GM21526 (cell line): ENCODE data around the gene BIK.

ENCODE experiments used
- ATAC-seq: cut with Tn5 transposase; IDR thresholded peaks from one replicate; pipeline ENCODE4 v1.9.1; 2021; ENCODE audit warnings: moderate library complexity; ENCODE audit not compliant: unreplicated experiment, low FRiP score

Gene BIK

GRCh38 chr22:43110444-43110926 lies at the start of gene BIK:
TSS of gene BIK (plus strand) at chr22:43110750. CDS start at chr22:43124023, 13,273 bp downstream.
- peak; percentile 36 for ATAC-seq

DNA sequence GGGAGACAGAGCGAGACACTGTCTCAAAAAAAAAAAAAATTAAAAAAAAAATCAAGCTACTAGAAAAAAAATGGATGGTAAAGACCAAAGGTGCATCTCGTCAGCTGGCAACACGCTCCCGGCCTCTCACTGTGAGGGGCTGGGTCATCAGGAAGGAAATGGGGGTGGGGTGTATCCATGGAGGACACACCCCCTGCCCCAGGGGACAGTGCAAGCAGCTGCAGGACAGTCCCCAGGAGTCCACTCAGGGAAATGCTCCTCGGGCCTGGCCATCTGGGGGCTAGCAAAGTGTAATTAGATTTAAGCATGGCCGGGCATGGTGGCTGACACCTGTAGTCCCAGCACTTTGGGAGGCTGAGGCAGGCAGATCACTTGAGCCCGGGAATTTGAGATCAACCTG lies 44.4 kb upstream of the BIK start:
- ATAC-seq, result no peak

DNA sequence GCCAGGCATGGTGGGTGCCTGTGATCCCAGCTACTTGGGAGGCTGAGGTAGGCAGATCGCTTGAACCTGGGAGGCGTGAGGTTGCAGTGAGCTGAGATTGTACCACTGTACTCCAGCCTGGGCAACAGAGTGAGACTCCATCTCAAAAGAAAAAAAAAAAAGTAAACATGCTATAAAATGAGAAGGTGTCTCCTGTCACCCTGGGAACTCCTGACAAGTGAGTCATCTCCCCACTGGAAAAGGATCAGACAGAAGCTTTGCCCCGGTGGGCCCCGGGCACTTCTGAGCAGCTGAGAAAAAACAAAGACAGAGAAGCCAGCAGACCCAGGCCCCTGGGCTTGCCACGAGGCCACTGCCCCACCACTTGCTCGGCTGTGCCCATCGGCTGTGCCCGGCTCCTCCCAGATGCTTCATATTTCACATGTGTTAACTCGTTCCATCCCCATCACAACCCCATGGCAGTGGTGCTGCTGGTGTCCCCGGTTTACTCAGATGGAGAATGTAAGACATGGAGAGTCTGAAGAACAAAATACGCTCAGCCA lies 43.6 kb upstream of the BIK start:
- ATAC-seq, result no peak

DNA sequence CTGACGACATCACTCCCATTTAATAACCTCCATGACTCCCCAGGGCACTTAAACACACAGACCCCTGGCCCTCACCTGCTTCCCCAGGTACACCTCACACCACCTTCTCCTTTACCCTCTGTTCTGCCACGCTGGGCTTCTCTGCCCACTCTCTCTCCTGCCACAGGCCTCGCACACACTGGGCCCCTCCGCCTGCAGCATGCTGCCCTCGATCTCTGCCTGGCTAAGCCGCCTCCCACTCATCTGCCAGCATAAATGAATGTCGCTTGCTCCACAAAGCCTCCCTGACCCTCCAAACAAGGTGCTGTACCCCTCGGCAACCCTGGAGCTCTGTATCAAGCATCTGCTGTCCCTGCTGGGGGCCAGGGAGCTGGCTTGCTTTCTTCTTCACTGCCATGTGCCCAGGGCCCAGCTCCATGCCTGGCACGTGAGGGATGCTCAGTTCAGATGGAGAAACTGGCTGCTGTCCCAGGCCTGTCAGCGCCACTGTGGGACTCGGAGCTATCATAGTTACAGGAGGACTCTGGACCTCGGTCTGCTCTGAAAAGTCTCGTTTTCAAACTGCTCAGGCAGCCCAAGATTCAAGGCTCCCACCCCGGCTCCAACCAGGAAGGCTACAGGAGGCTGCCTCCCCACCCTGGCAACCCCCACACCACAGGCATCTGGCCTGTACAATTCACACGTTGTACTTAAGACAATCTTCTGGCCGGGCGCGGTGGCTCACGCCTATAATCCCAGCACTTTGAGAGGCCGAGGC lies 33.3 kb upstream of the BIK start:
- no peak for ATAC-seq

- ATAC-seq, result no peak
Observed at GRCh38 chr22:43078522-43078921, 32.0 kb upstream of the BIK start.

GRCh38 chr22:43079742-43080141 lies 30.8 kb upstream of the BIK start:
- no peak for ATAC-seq

GRCh38 chr22:43080616-43081015 lies 29.9 kb upstream of the BIK start:
- ATAC-seq, result no peak

- ATAC-seq, result no peak
Observed at GRCh38 chr22:43081968-43082367, 28.6 kb upstream of the BIK start.

DNA sequence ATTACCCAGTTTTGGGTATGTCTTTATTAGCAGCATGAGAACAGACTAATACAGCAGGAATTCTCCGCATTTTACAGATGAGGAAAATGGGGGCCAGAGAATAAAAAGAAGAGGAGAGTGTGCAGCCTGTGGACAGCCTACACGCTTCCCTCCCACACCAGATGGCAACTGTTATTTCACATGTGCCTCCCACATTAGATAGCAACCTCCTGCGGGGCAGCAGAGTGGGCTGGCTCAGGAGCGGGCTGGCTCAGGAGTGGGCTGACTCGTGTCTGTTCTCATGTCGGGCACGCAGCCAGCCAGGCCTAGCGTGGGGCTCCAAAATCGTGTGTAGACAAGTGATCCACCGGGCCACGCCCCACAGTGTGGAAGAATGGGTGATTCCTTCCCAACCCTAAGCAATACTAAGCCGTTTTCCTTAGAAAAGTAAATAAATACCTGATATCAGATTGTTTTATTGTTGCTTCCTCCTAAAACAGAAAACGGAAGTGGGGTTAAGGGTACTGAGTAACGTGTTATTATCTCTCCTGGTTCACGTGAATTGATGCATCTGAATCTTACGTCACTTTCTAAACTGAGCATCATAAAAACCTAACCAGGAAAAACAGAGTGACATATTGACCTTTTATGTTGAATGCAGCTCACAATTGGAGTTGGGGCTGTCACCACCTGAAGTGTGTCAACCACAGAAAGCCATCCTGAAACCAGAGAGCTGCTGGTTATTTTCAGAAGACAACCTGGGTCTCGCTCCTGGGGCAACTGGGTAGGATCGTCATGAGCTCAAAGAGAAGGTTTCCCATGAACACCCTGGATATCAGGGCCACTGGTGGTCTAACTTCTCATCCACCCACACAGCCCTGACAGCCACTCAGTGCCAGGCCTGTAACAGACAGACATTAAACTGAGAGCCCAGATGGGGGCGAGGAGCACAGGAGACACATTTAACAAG lies 24.6 kb upstream of the BIK start:
- no peak for ATAC-seq

DNA sequence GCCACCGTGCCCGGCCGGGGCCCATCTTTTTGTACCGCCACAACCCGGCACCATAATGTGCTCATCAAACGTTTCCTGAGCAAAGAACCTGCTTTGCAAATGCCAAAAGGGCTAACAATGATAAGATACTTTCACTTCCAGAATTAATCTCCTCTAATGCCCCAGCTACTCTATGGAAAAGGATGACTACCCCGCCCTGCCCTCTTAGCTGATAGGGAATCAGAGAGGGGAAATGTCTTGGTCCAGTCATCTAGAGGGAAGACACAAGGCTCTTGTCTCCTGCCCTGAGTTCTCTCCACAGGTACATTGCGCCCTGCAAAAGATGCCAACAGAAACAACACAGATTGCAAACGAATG lies 21.9 kb upstream of the BIK start:
- ATAC-seq, result peak; percentile 5

DNA sequence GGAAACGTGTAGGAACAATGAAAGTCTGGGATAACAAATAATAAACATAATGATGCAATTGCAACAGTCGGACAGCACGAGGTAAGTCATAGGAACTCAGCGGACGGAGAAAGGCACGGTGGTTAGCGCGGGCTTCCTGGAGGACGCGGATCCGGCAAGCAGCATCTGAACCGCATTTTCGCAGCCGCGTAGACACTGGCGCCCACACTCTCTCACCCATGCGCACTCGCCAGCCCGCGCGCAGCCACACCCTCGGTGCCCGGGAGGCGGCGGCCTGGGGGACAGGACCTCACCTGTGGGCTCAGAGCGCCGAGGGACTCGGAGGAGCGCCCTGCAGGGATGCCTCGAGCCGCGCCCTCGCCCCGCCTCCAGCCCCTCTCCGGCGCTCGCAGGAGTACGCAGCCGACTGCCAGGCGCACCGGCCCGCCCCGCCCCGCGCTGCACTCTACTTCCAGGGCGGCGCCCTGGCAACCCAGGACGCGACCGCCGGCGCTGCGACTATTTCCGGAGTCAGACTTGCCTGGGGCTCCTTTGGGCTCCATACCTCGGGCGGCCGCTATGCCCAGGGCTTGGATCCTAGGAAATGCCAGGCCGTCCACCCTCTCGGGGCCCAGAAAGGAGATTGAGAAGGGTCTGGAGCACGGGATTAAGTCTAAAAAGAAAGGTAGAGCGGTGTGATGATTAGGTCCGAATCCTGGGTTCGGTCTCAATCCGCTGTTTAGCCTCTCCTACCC lies 21.4 kb upstream of the BIK start, which contains the start of gene TTLL1:
Gene TTLL1 (minus strand): TSS at position 408 of the 734 bp plus-strand sequence. CDS start 13,805 bp downstream, outside the sequence.
- peak; percentile 58 for ATAC-seq

GRCh38 chr22:43090130-43090789 lies 20.3 kb upstream of the BIK start:
- ATAC-seq, result no peak

GRCh38 chr22:43092085-43092484 lies 18.5 kb upstream of the BIK start:
- ATAC-seq, result no peak

DNA sequence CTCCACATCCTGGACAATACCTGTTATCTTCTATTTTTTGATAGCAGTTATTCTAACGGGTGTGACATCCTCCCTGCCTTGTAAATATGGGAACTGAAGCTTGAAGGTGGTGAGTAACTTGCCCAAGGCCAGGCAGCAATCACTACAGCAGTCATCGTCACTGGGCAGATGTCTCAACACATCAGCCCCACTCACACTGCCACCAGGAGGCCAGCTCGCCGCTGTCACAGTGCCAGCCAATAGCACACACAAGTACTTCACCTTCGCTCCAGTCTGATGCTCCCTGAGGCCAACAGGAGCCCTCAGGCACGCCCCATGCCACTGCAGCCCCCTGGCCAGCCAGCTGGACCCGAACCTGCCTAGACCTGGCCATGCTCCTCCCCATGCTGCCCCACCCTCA lies 16.5 kb upstream of the BIK start:
- ATAC-seq, result no peak

GRCh38 chr22:43094551-43094950 lies 16.0 kb upstream of the BIK start:
- no peak for ATAC-seq

DNA sequence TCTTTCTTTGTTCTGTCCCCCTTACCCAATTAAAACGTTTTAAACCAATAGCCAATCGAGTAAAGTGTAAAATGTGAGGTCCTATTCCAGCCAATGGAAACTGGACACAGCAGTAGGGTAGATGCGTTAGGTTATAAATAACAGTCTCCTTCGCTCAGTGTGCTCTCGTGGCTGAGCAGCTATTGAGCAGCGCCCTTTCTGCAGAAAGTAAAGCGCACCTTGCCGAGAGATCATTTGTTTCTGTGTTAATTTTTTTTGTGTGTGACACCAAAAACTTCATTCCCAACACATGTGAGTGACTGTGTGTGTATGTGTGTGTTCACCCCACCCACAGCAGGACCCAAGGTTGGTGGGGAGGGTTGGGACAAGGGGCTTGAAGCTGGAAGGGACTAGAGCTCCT lies 14.1 kb upstream of the BIK start:
- no peak for ATAC-seq

- ATAC-seq, result no peak
Observed at GRCh38 chr22:43098356-43098755, 12.2 kb upstream of the BIK start.

DNA sequence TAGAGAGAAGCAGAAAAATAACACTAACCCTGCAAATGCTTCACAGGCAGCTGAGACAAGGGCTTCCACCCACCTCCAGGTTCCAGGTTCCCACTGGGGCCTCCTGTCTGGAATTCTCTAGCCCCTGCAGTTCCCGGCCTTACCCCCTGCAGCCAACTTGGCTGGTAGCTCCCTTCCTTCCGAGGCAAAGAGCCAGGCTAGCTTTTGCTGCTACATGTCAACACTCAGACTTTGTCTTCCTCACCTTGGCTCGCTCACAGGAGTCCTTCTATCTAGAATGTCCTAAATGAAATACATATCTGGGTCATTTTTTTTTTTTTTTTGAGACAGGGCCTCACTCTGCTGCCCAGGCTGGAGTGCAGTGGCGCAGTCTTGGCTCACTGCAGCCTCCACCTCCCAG lies 11.5 kb upstream of the BIK start:
- ATAC-seq, result no peak

DNA sequence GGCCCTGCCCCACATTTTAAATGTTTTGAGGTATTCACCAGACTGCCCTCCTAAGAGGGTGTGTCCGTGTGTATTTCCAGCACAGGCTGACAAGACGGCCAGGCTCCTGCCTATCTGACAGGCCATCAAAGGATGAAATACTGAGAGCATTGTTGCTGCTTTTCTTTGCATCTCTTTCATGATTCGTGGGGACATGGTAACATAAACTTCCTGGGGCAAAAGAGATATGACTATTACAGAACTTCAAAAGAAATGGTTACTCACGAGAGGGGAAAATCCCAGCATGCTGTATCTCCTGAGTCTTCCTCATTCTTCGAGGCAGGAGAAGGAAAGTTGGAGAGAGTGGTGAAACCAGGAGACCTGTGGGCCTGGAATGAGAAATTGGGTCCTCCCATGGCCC lies 10.3 kb upstream of the BIK start:
- no peak for ATAC-seq

GRCh38 chr22:43101306-43101705 lies 9.2 kb upstream of the BIK start:
- ATAC-seq, result no peak
